ENCODE results near the gene STN1.
A peak's percentile ranks its signal among the peaks of the same experiment; 100 is the strongest.

Gene STN1

GRCh38 chr10:103890194-103890658 lies 27.8 kb downstream of the STN1 start:
- no peak for TF ChIP-seq CTCF (IDR thresholded peaks at IDR 0.05; ENCODE audit: control extremely low read depth, extremely low read depth, low read depth, missing control alignments)
- CTCF ChIA-PET, result interaction anchor here (0.9 to 2.1 kb wide), 11 partner anchors 10 to 383 kb away, joined by 3 to 8 read pairs (median 4); no protein-coding TSS in a partner anchor
- POLR2A ChIA-PET, result no interaction called here
- no peak for DNase-seq (ENCODE audit: extremely low spot score)

GRCh38 chr10:103889121-103889720 lies 28.8 kb downstream of the STN1 start:
- ChIA-PET POLR2A (no interaction called here), CTCF (interaction anchor here (1.4 to 2.1 kb wide), 5 partner anchors 11 to 324 kb away, joined by 3 to 8 read pairs (median 4); no protein-coding TSS in a partner anchor)
- DNase-seq (ENCODE audit: extremely low spot score), result no peak
- TF ChIP-seq CTCF (IDR thresholded peaks at IDR 0.05; ENCODE audit: control extremely low read depth, extremely low read depth, low read depth, missing control alignments), result no peak

GRCh38 chr10:103888113-103888841 lies 29.7 kb downstream of the STN1 start:
- TF ChIP-seq CTCF (IDR thresholded peaks at IDR 0.05; ENCODE audit: control extremely low read depth, extremely low read depth, low read depth, missing control alignments), result peak; percentile 77
- peak; percentile 53 for DNase-seq (ENCODE audit: extremely low spot score)
- ChIA-PET CTCF (interaction anchor here (0.7 to 5.5 kb wide), 44 partner anchors 10 to 410 kb away, joined by 3 to 79 read pairs (median 4); partner anchors contain the start of genes SFR1 and SLK), POLR2A (no interaction called here)

GRCh38 chr10:103885617-103886016 lies 32.4 kb downstream of the STN1 start:
- no peak for TF ChIP-seq CTCF (IDR thresholded peaks at IDR 0.05; ENCODE audit: control extremely low read depth, extremely low read depth, low read depth, missing control alignments)
- CTCF ChIA-PET, result interaction anchor here (0.8 to 5.5 kb wide), 18 partner anchors 9 to 413 kb away, joined by 3 to 79 read pairs (median 4); partner anchors contain the start of gene SFR1
- DNase-seq (ENCODE audit: extremely low spot score), result no peak
- POLR2A ChIA-PET, result no interaction called here

- peak; percentile 57 for DNase-seq (ENCODE audit: extremely low spot score)
- peak; percentile 52 for TF ChIP-seq CTCF (IDR thresholded peaks at IDR 0.05; ENCODE audit: control extremely low read depth, extremely low read depth, low read depth, missing control alignments)
- ChIA-PET CTCF (interaction anchor here (0.7 to 5.5 kb wide), 21 partner anchors 10 to 414 kb away, joined by 3 to 79 read pairs (median 4); partner anchors contain the start of gene SFR1), POLR2A (no interaction called here)
Measured at GRCh38 chr10:103884681-103885139, 33.3 kb downstream of the STN1 start.

- ChIA-PET POLR2A (no interaction called here), CTCF (interaction anchor here (2.1 kb wide), 1 partner anchor 12 kb away, joined by 4 read pairs; no protein-coding TSS in a partner anchor)
- DNase-seq (ENCODE audit: extremely low spot score), result no peak
- TF ChIP-seq CTCF (IDR thresholded peaks at IDR 0.05; ENCODE audit: control extremely low read depth, extremely low read depth, low read depth, missing control alignments), result no peak
Measured at GRCh38 chr10:103882285-103883007, 35.5 kb downstream of the STN1 start.
